NB4 (cell line): ENCODE results near the gene UBE2J2.

Experiments used
- DNase-seq: peaks from one replicate; pipeline ENCODE4 v3.0.0; 2010; ENCODE audit warnings: low read depth
- H3K4me3 ChIP-seq: one replicate; pipeline ENCODE4 v1.5.1; 2011; ENCODE audit warnings: mild to moderate bottlenecking, low read depth, low read length, moderate library complexity
- MYC ChIP-seq: IDR thresholded peaks from 2 replicates; pipeline ENCODE4 v1.6.1; 2011; ENCODE audit warnings: low read depth, low read length
- POLR2A ChIP-seq: IDR thresholded peaks from 2 replicates; pipeline ENCODE4 v1.6.1; 2011; ENCODE audit warnings: mild to moderate bottlenecking; ENCODE audit not compliant: insufficient read length; ENCODE audit errors: extremely low read depth
- TF ChIP-seq, protein P1 (sequence below): IDR thresholded peaks from 2 replicates; pipeline ENCODE4 v1.6.1; 2011; ENCODE audit warnings: low read depth, low read length
- TF ChIP-seq, protein P2 (sequence below): IDR thresholded peaks from one replicate; pipeline ENCODE4 v1.5.1; 2012; ENCODE audit warnings: low read depth, low read length

UBE2J2 gene

DNA sequence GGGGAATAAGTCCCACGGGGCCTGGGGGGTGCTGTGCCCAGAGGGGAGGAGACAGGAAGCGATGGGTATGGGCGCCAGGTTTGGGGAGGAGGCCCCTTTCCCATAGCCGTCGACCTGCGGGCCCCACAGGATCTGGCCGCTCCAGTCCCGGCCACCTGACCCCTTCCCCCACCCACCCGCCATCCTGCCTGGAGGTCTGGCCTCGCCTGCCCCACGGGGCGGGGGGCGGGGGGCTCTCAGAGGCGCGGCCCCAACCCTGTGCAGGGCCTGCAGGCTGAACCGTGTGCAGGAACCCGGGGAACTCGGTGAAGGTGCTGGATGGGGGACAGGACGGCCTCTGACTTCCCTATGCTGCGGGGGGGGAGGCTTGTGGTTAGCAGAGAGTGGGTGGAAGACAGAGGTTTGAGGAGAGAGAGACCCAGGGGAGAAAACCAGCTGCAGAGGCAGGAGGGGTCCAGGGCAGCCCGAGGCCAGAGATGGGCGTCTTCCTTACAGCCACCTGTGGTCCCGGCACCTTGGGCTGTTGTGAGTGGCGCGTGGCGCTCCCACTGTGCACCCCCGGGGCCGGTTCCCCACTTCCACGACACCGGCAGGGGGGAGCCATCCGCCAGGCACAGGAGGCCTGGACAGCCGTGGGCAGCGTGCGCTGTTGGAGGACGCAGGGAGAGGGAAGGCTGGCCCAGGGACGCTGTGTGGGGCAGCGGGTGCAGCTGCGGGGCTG, 64.8 kb downstream of the UBE2J2 start:
- TF ChIP-seq, protein P1, sequence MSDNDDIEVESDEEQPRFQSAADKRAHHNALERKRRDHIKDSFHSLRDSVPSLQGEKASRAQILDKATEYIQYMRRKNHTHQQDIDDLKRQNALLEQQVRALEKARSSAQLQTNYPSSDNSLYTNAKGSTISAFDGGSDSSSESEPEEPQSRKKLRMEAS, result peak; percentile 63
- TF ChIP-seq MYC, result peak; percentile 77
- TF ChIP-seq, protein P2, sequence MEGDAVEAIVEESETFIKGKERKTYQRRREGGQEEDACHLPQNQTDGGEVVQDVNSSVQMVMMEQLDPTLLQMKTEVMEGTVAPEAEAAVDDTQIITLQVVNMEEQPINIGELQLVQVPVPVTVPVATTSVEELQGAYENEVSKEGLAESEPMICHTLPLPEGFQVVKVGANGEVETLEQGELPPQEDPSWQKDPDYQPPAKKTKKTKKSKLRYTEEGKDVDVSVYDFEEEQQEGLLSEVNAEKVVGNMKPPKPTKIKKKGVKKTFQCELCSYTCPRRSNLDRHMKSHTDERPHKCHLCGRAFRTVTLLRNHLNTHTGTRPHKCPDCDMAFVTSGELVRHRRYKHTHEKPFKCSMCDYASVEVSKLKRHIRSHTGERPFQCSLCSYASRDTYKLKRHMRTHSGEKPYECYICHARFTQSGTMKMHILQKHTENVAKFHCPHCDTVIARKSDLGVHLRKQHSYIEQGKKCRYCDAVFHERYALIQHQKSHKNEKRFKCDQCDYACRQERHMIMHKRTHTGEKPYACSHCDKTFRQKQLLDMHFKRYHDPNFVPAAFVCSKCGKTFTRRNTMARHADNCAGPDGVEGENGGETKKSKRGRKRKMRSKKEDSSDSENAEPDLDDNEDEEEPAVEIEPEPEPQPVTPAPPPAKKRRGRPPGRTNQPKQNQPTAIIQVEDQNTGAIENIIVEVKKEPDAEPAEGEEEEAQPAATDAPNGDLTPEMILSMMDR, result no peak
- H3K4me3 ChIP-seq, result no peak overlapping the region
- DNase-seq, result peak; percentile 94

DNA sequence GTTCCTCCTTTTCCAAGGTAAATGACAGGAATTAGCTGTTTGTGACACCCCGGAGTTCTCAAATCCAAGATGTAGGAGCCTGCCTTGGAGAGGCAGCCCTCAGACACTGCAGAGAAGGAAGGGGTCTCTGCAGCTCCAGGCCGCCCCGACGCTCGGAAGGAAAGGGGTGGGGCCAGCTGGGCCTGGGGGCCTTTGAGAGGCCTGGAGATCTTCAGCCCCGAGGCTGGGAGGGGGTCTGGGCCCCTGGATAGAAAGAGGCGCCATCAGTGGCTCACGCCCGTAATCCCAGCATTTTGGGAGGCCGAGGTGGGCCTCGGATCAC, 66.1 kb downstream of the UBE2J2 start:
- TF ChIP-seq MYC, result no peak
- DNase-seq, result no peak
- H3K4me3 ChIP-seq, result no peak overlapping the region

DNA sequence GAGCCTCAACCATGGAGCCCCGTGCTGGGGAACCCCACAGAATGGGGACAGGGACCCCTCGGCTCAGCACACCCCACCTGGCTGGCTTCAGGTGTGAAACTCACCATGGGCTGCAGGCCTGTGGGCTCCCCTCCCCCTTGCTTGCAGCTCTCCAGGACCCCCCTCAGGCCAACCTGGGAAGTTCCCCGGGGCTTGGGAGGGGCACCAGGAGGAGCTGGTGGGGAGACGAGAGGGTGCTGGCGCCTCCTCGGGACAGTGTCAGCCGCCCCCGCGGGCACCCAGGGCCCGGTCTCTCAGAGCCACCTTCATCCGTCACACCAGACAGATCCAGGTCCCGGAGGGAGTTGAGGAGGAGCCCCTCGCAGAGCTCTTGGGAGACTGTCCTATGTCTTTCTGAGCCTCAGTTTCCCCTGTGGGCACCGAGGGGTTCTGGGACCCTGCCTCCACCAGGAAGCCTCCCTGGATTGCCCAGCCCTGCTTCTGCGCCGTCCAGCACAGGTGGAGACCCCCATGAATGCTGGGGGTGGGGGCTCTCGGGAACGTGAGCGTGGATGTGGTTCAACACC, 66.6 kb downstream of the UBE2J2 start:
- DNase-seq, result no peak
- TF ChIP-seq, protein P2, result no peak
- no peak for TF ChIP-seq MYC
- H3K4me3 ChIP-seq, result no peak overlapping the region

DNA sequence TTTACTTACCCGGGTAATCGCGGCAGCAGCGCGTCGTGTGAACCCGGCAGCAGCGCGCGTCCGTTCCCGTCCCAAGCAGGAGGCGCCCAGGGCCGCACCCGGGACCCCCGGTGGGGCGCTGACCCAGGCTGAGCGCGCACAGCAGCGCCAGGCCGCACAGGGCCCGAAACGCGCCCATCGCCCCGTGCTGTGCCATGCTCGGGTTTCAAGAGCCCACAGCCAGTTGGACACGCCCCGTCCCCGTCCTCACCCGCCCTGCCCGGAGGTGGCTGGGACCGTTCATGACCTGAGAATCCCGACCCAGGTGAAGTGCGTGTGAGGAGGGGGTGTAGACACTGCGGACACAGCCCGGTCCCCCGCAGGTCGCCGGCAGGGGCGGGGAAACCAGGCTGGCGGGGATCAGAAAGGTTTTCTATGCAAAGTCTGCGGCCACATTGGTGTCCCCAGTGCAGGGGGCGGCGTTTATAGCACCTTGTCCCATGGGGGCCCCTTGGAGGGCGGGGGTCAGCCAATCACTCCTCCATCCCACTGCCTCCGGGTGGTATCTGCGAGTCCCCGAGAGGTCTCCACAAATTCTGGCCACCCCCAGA, 67.2 kb downstream of the UBE2J2 start, which contains the start of gene TNFRSF18:
Gene TNFRSF18, minus strand, starts transcription at position 217 of the 590 bp plus-strand sequence. Its CDS starts 21 bp downstream, at position 196.
- TF ChIP-seq MYC (no peak), POLR2A (no peak)
- TF ChIP-seq, protein P2, result no peak
- TF ChIP-seq, protein P1, result no peak
- peak; percentile 19 for DNase-seq
- no peak within 1 kb of the TSS for H3K4me3 ChIP-seq

DNA sequence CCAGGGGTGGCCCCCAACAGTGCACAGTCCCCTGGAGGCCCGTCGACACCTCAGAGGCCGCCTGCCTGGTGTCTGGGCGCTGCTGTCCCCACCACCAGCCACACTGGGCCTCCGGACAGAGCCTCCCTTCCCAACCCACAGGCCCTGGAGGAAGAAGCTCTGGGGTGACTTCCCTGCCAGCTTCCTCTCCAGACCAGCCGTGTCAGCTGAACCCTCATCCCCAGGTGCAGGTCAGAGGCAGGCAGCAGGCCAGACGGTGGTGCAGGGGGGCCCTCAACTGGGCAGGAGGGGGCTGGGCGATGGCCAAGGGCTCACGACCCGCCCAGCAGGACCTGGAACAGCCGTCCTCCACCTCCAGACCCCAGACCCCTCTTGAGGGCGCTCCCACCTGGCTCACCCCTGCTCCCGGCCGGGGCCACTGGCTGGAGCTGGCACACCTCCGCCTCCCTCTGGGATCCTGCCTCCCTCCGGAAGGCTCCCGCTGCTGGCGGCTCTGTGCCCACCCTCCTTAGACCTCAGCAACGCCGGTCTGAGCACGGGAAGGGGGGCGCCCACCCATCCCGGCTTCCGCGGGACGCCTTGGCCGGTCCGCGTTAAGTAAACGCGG, 67.8 kb downstream of the UBE2J2 start:
- DNase-seq, result peak; percentile 50
- no peak overlapping the region for H3K4me3 ChIP-seq
- TF ChIP-seq POLR2A (no peak), MYC (no peak)
- TF ChIP-seq, protein P1, result no peak
- TF ChIP-seq, protein P2, result no peak

DNA sequence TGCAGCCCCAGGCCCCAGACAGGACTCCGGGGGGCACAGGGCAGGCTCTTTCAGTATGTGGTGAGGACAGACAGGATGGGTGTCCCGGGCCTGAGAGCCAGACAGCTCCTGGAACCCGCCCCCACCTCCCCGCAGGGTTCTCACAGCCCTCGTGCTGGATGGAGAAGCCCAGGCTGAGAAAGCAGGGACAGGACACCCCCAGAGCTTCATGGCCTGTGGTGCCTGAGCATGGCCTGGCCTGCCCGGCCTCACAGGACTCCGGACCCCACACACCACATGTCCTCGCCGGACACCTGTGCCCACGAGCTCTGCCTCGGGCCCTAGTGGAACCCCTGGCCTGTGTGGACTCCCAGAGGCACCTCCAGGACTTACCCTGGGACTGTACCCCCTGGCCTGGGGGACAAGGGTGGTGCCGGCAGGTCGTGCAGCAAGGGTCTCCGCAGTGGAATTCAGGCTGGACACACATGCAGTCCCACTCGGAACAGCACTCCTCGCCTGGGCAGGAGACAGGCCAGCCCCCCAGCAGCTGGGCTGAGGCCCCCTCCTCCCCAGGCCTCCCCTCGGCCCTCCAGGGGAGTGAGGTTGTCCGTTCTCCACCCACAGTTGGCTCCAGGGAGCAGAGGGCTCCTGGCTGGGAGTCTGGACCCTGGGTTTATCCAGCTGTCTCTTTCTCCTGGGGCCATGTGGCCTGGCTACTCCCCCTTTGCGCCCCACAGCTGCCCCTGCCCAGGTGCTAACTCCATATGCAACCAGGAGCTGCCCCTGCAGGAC, 68.5 kb downstream of the UBE2J2 start:
- H3K4me3 ChIP-seq, result no peak overlapping the region
- no peak for TF ChIP-seq POLR2A
- TF ChIP-seq, protein P2, result no peak
- TF ChIP-seq, protein P1, result no peak
- TF ChIP-seq MYC, result no peak
- peak; percentile 34 for DNase-seq
